ENCODE measurements around the gene DIDO1. TPM values are rescaled to one million over a fixed set of nuclear protein-coding genes. Genes with fewer than 3 reads are reported as not detected.

DIDO1 gene
- total RNA-seq, 2 donors from 2014 or later, result 68.5 to 75.9 TPM

DNA sequence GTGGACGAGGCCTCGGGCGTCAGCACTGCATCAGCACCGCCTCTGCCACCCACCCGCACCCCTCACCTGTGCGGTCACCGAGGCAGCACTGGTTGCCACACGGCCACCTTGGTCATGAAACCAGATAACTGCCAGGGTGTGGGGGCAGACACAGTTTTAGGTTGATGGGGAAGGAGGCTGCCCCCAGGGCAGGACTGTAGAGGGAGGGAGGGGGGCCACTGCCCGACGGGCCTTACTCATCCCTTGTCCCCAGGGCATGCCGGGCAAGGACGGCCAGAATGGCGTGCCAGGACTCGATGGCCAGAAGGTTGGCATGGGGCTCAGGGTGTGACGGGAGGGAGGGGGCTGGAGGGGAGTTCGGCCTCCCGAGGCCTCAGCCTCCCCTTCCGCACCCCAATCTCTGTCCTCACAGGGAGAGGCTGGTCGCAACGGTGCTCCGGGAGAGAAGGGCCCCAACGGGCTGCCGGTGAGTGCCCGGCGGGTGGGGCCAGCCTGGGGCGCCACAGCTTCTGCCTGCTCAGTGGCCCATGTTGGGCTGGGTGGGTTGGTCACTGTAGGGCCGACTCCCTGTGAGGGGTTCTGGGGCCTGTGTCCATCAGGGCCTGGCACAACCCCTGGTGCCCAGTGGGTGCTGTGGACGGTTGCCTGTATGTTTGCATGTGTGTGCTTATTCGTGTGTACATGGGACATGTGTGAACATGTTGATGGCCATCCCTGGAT, 97.6 kb downstream of the DIDO1 start:
- intact Hi-C loops (cut with DNase I), result no loop called here
- H3K4me3 ChIP-seq, result no peak overlapping the region
- H3K27me3 ChIP-seq (replicated peaks; ENCODE audit: insufficient read depth), result no peaks in the 10 kb centered on the region
- TF ChIP-seq POLR2AphosphoS5 (IDR thresholded peaks at IDR 0.05) (no peak), POLR2A (IDR thresholded peaks at IDR 0.05) (no peak)
- TF ChIP-seq, protein P1, sequence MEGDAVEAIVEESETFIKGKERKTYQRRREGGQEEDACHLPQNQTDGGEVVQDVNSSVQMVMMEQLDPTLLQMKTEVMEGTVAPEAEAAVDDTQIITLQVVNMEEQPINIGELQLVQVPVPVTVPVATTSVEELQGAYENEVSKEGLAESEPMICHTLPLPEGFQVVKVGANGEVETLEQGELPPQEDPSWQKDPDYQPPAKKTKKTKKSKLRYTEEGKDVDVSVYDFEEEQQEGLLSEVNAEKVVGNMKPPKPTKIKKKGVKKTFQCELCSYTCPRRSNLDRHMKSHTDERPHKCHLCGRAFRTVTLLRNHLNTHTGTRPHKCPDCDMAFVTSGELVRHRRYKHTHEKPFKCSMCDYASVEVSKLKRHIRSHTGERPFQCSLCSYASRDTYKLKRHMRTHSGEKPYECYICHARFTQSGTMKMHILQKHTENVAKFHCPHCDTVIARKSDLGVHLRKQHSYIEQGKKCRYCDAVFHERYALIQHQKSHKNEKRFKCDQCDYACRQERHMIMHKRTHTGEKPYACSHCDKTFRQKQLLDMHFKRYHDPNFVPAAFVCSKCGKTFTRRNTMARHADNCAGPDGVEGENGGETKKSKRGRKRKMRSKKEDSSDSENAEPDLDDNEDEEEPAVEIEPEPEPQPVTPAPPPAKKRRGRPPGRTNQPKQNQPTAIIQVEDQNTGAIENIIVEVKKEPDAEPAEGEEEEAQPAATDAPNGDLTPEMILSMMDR (IDR thresholded peaks at IDR 0.05), result no peak
- no peaks in the 10 kb centered on the region for H3K9me3 ChIP-seq
- 74% methylated on average over 29 of the region's 29 CpGs for WGBS
- H3K4me1 ChIP-seq (replicated peaks), result peaks cover 7% of the 10 kb centered on the region
- DNase-seq (ENCODE audit: low spot score), result no peak
- H3K36me3 ChIP-seq, result no peaks in the 10 kb centered on the region
- no peak overlapping the region for H3K27ac ChIP-seq

DNA sequence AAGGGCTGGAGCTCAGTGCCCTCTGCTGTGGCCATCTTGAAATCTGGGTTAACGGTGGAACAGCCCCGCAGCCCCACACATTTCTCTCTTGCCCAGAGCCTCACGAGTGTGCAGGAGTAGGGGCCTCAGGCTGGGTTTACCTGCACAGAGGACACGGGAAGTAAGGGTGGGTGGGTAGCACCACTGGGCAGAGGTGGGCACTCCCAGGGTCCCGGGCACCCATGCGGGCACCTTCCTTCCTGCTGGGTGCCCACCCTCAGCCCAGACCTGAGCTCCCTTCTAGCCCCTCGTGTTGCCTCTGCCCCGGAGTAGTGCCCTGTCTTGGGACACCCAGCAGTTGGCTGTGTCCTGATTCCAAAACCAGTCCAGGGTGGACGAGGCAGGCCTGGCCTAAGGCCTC, 98.3 kb downstream of the DIDO1 start:
- H3K9me3 ChIP-seq, result no peaks in the 10 kb centered on the region
- H3K27ac ChIP-seq, result no peak overlapping the region
- H3K27me3 ChIP-seq (replicated peaks; ENCODE audit: insufficient read depth), result no peaks in the 10 kb centered on the region
- intact Hi-C loops (cut with DNase I), result no loop called here
- TF ChIP-seq POLR2AphosphoS5 (IDR thresholded peaks at IDR 0.05), result no peak
- no peaks in the 10 kb centered on the region for H3K36me3 ChIP-seq
- no peak for DNase-seq (ENCODE audit: low spot score)
- peaks cover 7% of the 10 kb centered on the region for H3K4me1 ChIP-seq (replicated peaks)
- H3K4me3 ChIP-seq, result no peak overlapping the region
- WGBS, result 92% methylated on average over 9 of the region's 9 CpGs

Small RNA genes lying within 50 kb of the gene (small RNA-seq; reads per million reads assigned to genes)
- 0 reads per million in 2 donors for gene DPH3P1

Other genes with a start within 250 kb of the DIDO1 start
- under 1 TPM in 1 of 2 donors, not detected in 1; 0.74 TPM for gene NTSR1, start 217.7 kb downstream of the DIDO1 start, total RNA-seq
- 10 to 100 TPM in 1 of 2 donors, 1 to 10 TPM in 1; 8.3 to 24.1 TPM for gene MRGBP, start 130.0 kb downstream of the DIDO1 start, total RNA-seq
- 10 to 100 TPM; 60.2 to 76.9 TPM for gene OGFR, start 121.7 kb downstream of the DIDO1 start, total RNA-seq
- gene COL9A3, start 109.5 kb downstream of the DIDO1 start, total RNA-seq, result 1 to 10 TPM; 5.8 to 6.5 TPM
- 10 to 100 TPM in 1 of 2 donors, 1 to 10 TPM in 1; 7.1 to 24.8 TPM for gene TCFL5, start 64.7 kb downstream of the DIDO1 start, total RNA-seq
- 10 to 100 TPM; 38.7 to 42.7 TPM for gene GID8, start 11.6 kb upstream of the DIDO1 start, total RNA-seq
- 1 to 10 TPM in 1 of 2 donors, under 1 TPM in 1; 0.41 to 3.5 TPM for gene SLC17A9, start 26.2 kb upstream of the DIDO1 start, total RNA-seq
- gene BHLHE23, start 80.5 kb upstream of the DIDO1 start, total RNA-seq, result 1 to 10 TPM in 1 of 2 donors, not detected in 1; 4.0 TPM